MCF 10A (cell line): Measurements from ENCODE around the gene MDN1. TPM values are rescaled to one million over a fixed set of nuclear protein-coding genes. Genes with fewer than 3 reads are reported as not detected.

Experiments used
- BruUV-seq: library from RNA; stranded (reverse); fragments of 400-500 nt; replicated peaks from 2 replicates; lab custom pipeline; 2021; lab: Mats Ljungman, UMichigan
- CTCF ChIA-PET: fragments of 300-600 bp; sonication (Branson Sonifier 250); formaldehyde crosslinking; extraction: SDS; loops from one replicate; lab custom pipeline; 2021; ENCODE audit warnings: antibody characterized with exemption, inconsistent platforms; lab: Yijun Ruan, JAX
- POLR2A ChIA-PET: fragments of 300-600, 350-650 bp; sonication (Branson Sonifier 250); formaldehyde crosslinking; extraction: SDS; loops from one replicate; lab custom pipeline; 2020; ENCODE audit warnings: antibody characterized with exemption, inconsistent platforms; lab: Yijun Ruan, JAX
- DNase-seq: peaks from one replicate; pipeline ENCODE4 v3.0.0-alpha.2; 2018; ENCODE audit not compliant: unreplicated experiment
- H3K27ac Mint-ChIP-seq: one replicate; pipeline ENCODE4 v1.8.0; 2022; ENCODE audit warnings: mild to moderate bottlenecking, low read depth, mixed read lengths; ENCODE audit not compliant: unreplicated experiment
- H3K27me3 Mint-ChIP-seq: one replicate; pipeline ENCODE4 v1.8.0; 2022; ENCODE audit warnings: mixed read lengths; ENCODE audit not compliant: insufficient read depth, unreplicated experiment
- H3K36me3 Mint-ChIP-seq: one replicate; pipeline ENCODE4 v1.8.0; 2022; ENCODE audit warnings: mild to moderate bottlenecking, moderate library complexity, mixed read lengths; ENCODE audit not compliant: insufficient read depth, unreplicated experiment
- H3K4me1 Mint-ChIP-seq: one replicate; pipeline ENCODE4 v1.8.0; 2022; ENCODE audit warnings: mixed read lengths; ENCODE audit not compliant: insufficient read depth, unreplicated experiment
- H3K4me3 Mint-ChIP-seq: one replicate; pipeline ENCODE4 v1.8.0; 2022; ENCODE audit warnings: mild to moderate bottlenecking, moderate library complexity, mixed read lengths; ENCODE audit not compliant: unreplicated experiment
- H3K9me3 Mint-ChIP-seq: one replicate; pipeline ENCODE4 v1.8.0; 2022; ENCODE audit warnings: mixed read lengths; ENCODE audit not compliant: unreplicated experiment
- CTCF ChIP-seq: fragments of 200-600 bp; IDR thresholded peaks from one replicate; pipeline ENCODE4 v1.8.0; 2022; ENCODE audit warnings: antibody characterized with exemption, mild to moderate bottlenecking; ENCODE audit not compliant: unreplicated experiment
- intact Hi-C: fragments of 100-400 bp; cut with micrococcal nuclease; formaldehyde crosslinking; loops from 2 replicates; pipeline ENCODE4 v1.14.1; 2022
- total RNA-seq: library from RNA; stranded (reverse); gene quantifications from 2 replicates; pipeline ENCODE4 v1.2.3, GENCODE V29; 2022

The MDN1 gene
- total RNA-seq, 1 experiment from 2014 or later = 39.2 TPM

- DNase-seq = no peak
- H3K36me3 Mint-ChIP-seq = peaks cover 22% of the 10 kb centered on the region
- no peak for TF ChIP-seq CTCF
- H3K4me1 Mint-ChIP-seq = no peaks in the 10 kb centered on the region
- intact Hi-C loops = no loop called here
- ChIA-PET CTCF (interaction anchor here (0.6 kb wide), 1 partner anchor 12 kb away, joined by 3 read pairs; no protein-coding TSS in a partner anchor), POLR2A (no interaction called here)
- H3K27ac Mint-ChIP-seq = no peak overlapping the region
- H3K9me3 Mint-ChIP-seq = no peaks in the 10 kb centered on the region
- H3K27me3 Mint-ChIP-seq = no peaks in the 10 kb centered on the region
- no TSS peak for BruUV-seq
- no peak overlapping the region for H3K4me3 Mint-ChIP-seq
Measured at GRCh38 chr6:89805814-89806371, 13.7 kb downstream of the MDN1 start.

GRCh38 chr6:89803271-89803670, 16.3 kb downstream of the MDN1 start:
- intact Hi-C loops = no loop called here
- Mint-ChIP-seq H3K27ac (no peak overlapping the region), H3K36me3 (peaks cover 36% of the 10 kb centered on the region), H3K4me1 (no peaks in the 10 kb centered on the region), H3K27me3 (no peaks in the 10 kb centered on the region), H3K4me3 (no peak overlapping the region), H3K9me3 (no peaks in the 10 kb centered on the region)
- no peak for TF ChIP-seq CTCF
- ChIA-PET CTCF (interaction anchor here (0.6 kb wide), 1 partner anchor 710 kb away, joined by 4 read pairs; no protein-coding TSS in a partner anchor), POLR2A (no interaction called here)
- no peak for DNase-seq
- no TSS peak for BruUV-seq

- H3K36me3 Mint-ChIP-seq = peaks cover 59% of the 10 kb centered on the region
- TF ChIP-seq CTCF = no peak
- POLR2A ChIA-PET = no interaction called here
- H3K4me3 Mint-ChIP-seq = no peak overlapping the region
- CTCF ChIA-PET = interaction anchor here (0.6 to 1.1 kb wide), 3 partner anchors 10 to 222 kb away, joined by 3 to 4 read pairs (median 3); no protein-coding TSS in a partner anchor
- no peak for DNase-seq
- H3K27me3 Mint-ChIP-seq = no peaks in the 10 kb centered on the region
- intact Hi-C loops = no loop called here
- no TSS peak for BruUV-seq
- H3K27ac Mint-ChIP-seq = no peak overlapping the region
- no peaks in the 10 kb centered on the region for H3K9me3 Mint-ChIP-seq
- H3K4me1 Mint-ChIP-seq = no peaks in the 10 kb centered on the region
Measured at GRCh38 chr6:89799756-89800155, 19.8 kb downstream of the MDN1 start.

- H3K9me3 Mint-ChIP-seq = no peaks in the 10 kb centered on the region
- intact Hi-C loops = no loop called here
- no TSS peak for BruUV-seq
- no peak for TF ChIP-seq CTCF
- no peaks in the 10 kb centered on the region for H3K4me1 Mint-ChIP-seq
- no peaks in the 10 kb centered on the region for H3K27me3 Mint-ChIP-seq
- H3K4me3 Mint-ChIP-seq = no peak overlapping the region
- H3K27ac Mint-ChIP-seq = no peak overlapping the region
- POLR2A ChIA-PET = no interaction called here
- CTCF ChIA-PET = interaction anchor here (0.5 to 1.1 kb wide), 5 partner anchors 9 to 481 kb away, joined by 3 to 4 read pairs (median 4); no protein-coding TSS in a partner anchor
- H3K36me3 Mint-ChIP-seq = peaks cover 65% of the 10 kb centered on the region
- DNase-seq = no peak
Measured at GRCh38 chr6:89799096-89799495, 20.5 kb downstream of the MDN1 start.
